MCF 10A (cell line): ENCODE data around the gene ALDH1A2. TPM values are rescaled to one million over a fixed set of nuclear protein-coding genes. Genes with fewer than 3 reads are reported as not detected.
A peak's percentile ranks its signal among the peaks of the same experiment; 100 is the strongest.

Source experiments
- BruUV-seq: library from RNA; stranded (reverse); fragments of 400-500 nt; replicated peaks from 2 replicates; lab custom pipeline; 2021; lab: Mats Ljungman, UMichigan
- CTCF ChIA-PET: fragments of 300-600 bp; sonication (Branson Sonifier 250); formaldehyde crosslinking; extraction: SDS; loops from one replicate; lab custom pipeline; 2021; ENCODE audit warnings: antibody characterized with exemption, inconsistent platforms; lab: Yijun Ruan, JAX
- POLR2A ChIA-PET: fragments of 300-600, 350-650 bp; sonication (Branson Sonifier 250); formaldehyde crosslinking; extraction: SDS; loops from one replicate; lab custom pipeline; 2020; ENCODE audit warnings: antibody characterized with exemption, inconsistent platforms; lab: Yijun Ruan, JAX
- DNase-seq: peaks from one replicate; pipeline ENCODE4 v3.0.0-alpha.2; 2018; ENCODE audit not compliant: unreplicated experiment
- H3K27ac Mint-ChIP-seq: one replicate; pipeline ENCODE4 v1.8.0; 2022; ENCODE audit warnings: mild to moderate bottlenecking, low read depth, mixed read lengths; ENCODE audit not compliant: unreplicated experiment
- H3K27me3 Mint-ChIP-seq: one replicate; pipeline ENCODE4 v1.8.0; 2022; ENCODE audit warnings: mixed read lengths; ENCODE audit not compliant: insufficient read depth, unreplicated experiment
- H3K36me3 Mint-ChIP-seq: one replicate; pipeline ENCODE4 v1.8.0; 2022; ENCODE audit warnings: mild to moderate bottlenecking, moderate library complexity, mixed read lengths; ENCODE audit not compliant: insufficient read depth, unreplicated experiment
- H3K4me1 Mint-ChIP-seq: one replicate; pipeline ENCODE4 v1.8.0; 2022; ENCODE audit warnings: mixed read lengths; ENCODE audit not compliant: insufficient read depth, unreplicated experiment
- H3K4me3 Mint-ChIP-seq: one replicate; pipeline ENCODE4 v1.8.0; 2022; ENCODE audit warnings: mild to moderate bottlenecking, moderate library complexity, mixed read lengths; ENCODE audit not compliant: unreplicated experiment
- H3K9me3 Mint-ChIP-seq: one replicate; pipeline ENCODE4 v1.8.0; 2022; ENCODE audit warnings: mixed read lengths; ENCODE audit not compliant: unreplicated experiment
- CTCF ChIP-seq: fragments of 200-600 bp; IDR thresholded peaks from one replicate; pipeline ENCODE4 v1.8.0; 2022; ENCODE audit warnings: antibody characterized with exemption, mild to moderate bottlenecking; ENCODE audit not compliant: unreplicated experiment
- intact Hi-C: fragments of 100-400 bp; cut with micrococcal nuclease; formaldehyde crosslinking; loops from 2 replicates; pipeline ENCODE4 v1.14.1; 2022
- total RNA-seq: library from RNA; stranded (reverse); gene quantifications from 2 replicates; pipeline ENCODE4 v1.2.3, GENCODE V29; 2022

ALDH1A2 gene
- total RNA-seq, 1 experiment from 2014 or later = 1.2 TPM

DNA sequence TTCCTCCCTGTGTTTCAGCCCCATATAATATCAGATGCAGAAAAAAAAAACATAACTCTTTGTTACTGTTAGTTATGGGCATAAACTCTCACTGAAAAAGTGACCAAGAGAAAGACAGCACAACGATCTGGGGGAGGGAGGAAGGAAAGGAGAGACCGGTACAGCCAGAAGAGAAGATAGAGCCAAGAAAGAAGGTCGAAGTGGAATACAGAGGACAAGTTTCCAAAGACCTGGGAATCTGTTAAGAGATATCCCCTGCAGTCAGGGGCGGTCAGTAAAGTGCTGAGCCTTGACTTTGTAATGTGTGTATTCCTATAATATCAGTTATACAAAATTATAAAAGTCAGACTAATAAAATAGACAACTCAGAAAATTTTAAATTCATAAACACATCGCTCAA, 3.3 kb downstream of the ALDH1A2 start:
- no peak for TF ChIP-seq CTCF
- Mint-ChIP-seq H3K4me1 (peaks cover 14% of the 10 kb centered on the region), H3K4me3 (no peak overlapping the region), H3K9me3 (no peaks in the 10 kb centered on the region), H3K27me3 (no peaks in the 10 kb centered on the region), H3K36me3 (no peaks in the 10 kb centered on the region), H3K27ac (no peak overlapping the region)
- POLR2A ChIA-PET = interaction anchor here (0.7 kb wide), 1 partner anchor 19 kb away, joined by 3 read pairs; no protein-coding TSS in a partner anchor
- CTCF ChIA-PET = interaction anchor here (0.7 to 4.7 kb wide), 4 partner anchors 9 to 197 kb away, joined by 3 to 20 read pairs (median 5); no protein-coding TSS in a partner anchor
- BruUV-seq = no TSS peak
- intact Hi-C loops = no loop called here
- DNase-seq = no peak

- Mint-ChIP-seq H3K4me3 (no peak overlapping the region), H3K9me3 (no peaks in the 10 kb centered on the region), H3K4me1 (peaks cover 8% of the 10 kb centered on the region), H3K27ac (no peak overlapping the region), H3K27me3 (no peaks in the 10 kb centered on the region), H3K36me3 (no peaks in the 10 kb centered on the region)
- TF ChIP-seq CTCF = no peak
- BruUV-seq = no TSS peak
- no peak for DNase-seq
- ChIA-PET CTCF (interaction anchor here (0.6 to 4.7 kb wide), 5 partner anchors 9 to 314 kb away, joined by 3 to 20 read pairs (median 4); no protein-coding TSS in a partner anchor), POLR2A (interaction anchor here (1.3 kb wide), 1 partner anchor 22 kb away, joined by 3 read pairs; no protein-coding TSS in a partner anchor)
- intact Hi-C loops = no loop called here
Observed at GRCh38 chr15:58060575-58060974, 4.9 kb downstream of the ALDH1A2 start.

DNA sequence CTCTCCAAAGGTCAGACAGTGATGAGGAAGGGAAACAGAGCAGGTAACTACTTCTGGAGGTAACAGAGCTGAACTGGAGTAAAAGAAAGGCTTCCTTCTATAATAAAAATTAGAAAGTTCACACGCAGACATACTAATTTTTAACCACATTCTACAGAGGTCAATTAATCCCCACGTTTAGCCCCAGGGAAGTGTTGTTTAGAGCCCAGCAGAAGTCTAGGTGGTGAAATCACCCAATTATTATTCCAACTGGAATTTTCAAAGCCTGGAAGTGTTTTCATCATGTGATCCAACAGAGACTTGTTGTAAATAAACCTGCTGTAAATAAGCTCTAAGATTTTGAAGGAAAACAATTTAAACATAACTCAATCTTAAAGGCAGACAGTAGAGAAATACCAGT, 6.8 kb downstream of the ALDH1A2 start:
- no peak for TF ChIP-seq CTCF
- H3K36me3 Mint-ChIP-seq = no peaks in the 10 kb centered on the region
- DNase-seq = no peak
- no peaks in the 10 kb centered on the region for H3K27me3 Mint-ChIP-seq
- no peak overlapping the region for H3K4me3 Mint-ChIP-seq
- peak overlapping the region; percentile 19 for H3K27ac Mint-ChIP-seq
- H3K4me1 Mint-ChIP-seq = peaks cover 8% of the 10 kb centered on the region
- CTCF ChIA-PET = interaction anchor here (0.7 to 4.7 kb wide), 3 partner anchors 18 to 748 kb away, joined by 3 to 20 read pairs (median 5); no protein-coding TSS in a partner anchor
- intact Hi-C loops = no loop called here
- POLR2A ChIA-PET = no interaction called here
- no peaks in the 10 kb centered on the region for H3K9me3 Mint-ChIP-seq
- BruUV-seq = no TSS peak

DNA sequence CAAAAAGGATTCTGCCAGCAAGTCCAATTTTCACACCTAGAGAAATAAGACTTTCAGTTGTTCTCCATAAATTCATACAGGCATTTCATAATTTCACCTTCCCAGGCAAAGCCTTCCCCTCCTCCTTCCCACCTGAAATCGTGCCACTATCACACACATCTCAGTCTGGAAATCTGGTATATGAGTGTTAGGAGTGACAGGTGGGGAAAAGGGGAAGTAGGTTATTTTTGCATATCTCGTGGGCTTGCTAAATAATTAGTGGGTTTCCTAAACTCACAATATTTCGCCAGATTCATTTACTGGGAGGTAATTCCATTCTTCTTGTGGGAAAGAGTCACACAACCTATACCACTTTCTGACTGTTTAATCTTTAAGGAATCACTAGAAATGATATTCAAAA, 7.4 kb downstream of the ALDH1A2 start:
- POLR2A ChIA-PET = interaction anchor here (0.6 kb wide), 1 partner anchor 571 kb away, joined by 4 read pairs; no protein-coding TSS in a partner anchor
- H3K36me3 Mint-ChIP-seq = no peaks in the 10 kb centered on the region
- DNase-seq = no peak
- H3K4me3 Mint-ChIP-seq = no peak overlapping the region
- H3K9me3 Mint-ChIP-seq = no peaks in the 10 kb centered on the region
- CTCF ChIA-PET = interaction anchor here (0.7 to 4.7 kb wide), 5 partner anchors 9 to 747 kb away, joined by 3 to 20 read pairs (median 3); no protein-coding TSS in a partner anchor
- BruUV-seq = no TSS peak
- no peaks in the 10 kb centered on the region for H3K27me3 Mint-ChIP-seq
- intact Hi-C loops = no loop called here
- peaks cover 8% of the 10 kb centered on the region for H3K4me1 Mint-ChIP-seq
- TF ChIP-seq CTCF = no peak
- H3K27ac Mint-ChIP-seq = no peak overlapping the region
